GM23338 (cell line): ENCODE data around the gene APBA1.

ENCODE experiments used
- CREB1 ChIP-seq: fragments of 250-450 bp; sonication (Bioruptor Pico); IDR thresholded peaks from 2 replicates; pipeline ENCODE4 v1.5.0; 2020; ENCODE audit warnings: low read depth, mild to moderate bottlenecking, moderate library complexity
- CTCF ChIP-seq, 2 experiments: fragments of 200-600 bp in 1 of 2; sonication (generic) in 1 of 2; conservative IDR thresholded peaks; 2 replicates each; pipeline versions ENCODE4 v1.5.1 to v1.6.1; 2016 to 2017; ENCODE audit warnings: antibody characterized with exemption in 2 of 2, low read depth in 2 of 2, mild to moderate bottlenecking in 2 of 2, moderate library complexity in 1 of 2
- ETS1 ChIP-seq: IDR thresholded peaks from 2 replicates; pipeline ENCODE4 v1.6.1; 2016; ENCODE audit warnings: antibody characterized with exemption
- EZH2 ChIP-seq: fragments of 200-600 bp; sonication (generic); IDR thresholded peaks from one replicate; pipeline ENCODE4 v1.8.0; 2017; ENCODE audit warnings: antibody characterized with exemption, mild to moderate bottlenecking, low read depth; ENCODE audit not compliant: unreplicated experiment
- EZH2phosphoT487 ChIP-seq: fragments of 200-600 bp; sonication (generic); IDR thresholded peaks from one replicate; pipeline ENCODE4 v1.8.1; 2018; ENCODE audit warnings: antibody characterized with exemption; ENCODE audit not compliant: unreplicated experiment
- JUNB ChIP-seq: IDR thresholded peaks from one replicate; pipeline ENCODE4 v1.6.1; 2016; ENCODE audit warnings: antibody characterized with exemption; ENCODE audit not compliant: unreplicated experiment
- NANOG ChIP-seq: IDR thresholded peaks from 2 replicates; pipeline ENCODE4 v1.6.1; 2016; ENCODE audit warnings: antibody characterized with exemption, borderline replicate concordance
- POLR2AphosphoS5 ChIP-seq: IDR thresholded peaks from 2 replicates; pipeline ENCODE4 v1.6.1; 2016; ENCODE audit warnings: antibody characterized with exemption, low read depth
- REST ChIP-seq: IDR thresholded peaks from one replicate; pipeline ENCODE4 v1.6.1; 2018; ENCODE audit warnings: antibody characterized with exemption; ENCODE audit not compliant: unreplicated experiment
- STAT1 ChIP-seq: IDR thresholded peaks from one replicate; pipeline ENCODE4 v1.6.1; 2016; ENCODE audit warnings: antibody characterized with exemption; ENCODE audit not compliant: unreplicated experiment
- ZNF114 ChIP-seq: fragments of 250-450 bp; sonication (Bioruptor Pico); IDR thresholded peaks from 2 replicates; pipeline ENCODE4 v1.5.0; 2020; ENCODE audit warnings: mild to moderate bottlenecking, moderate library complexity
- ZNF331 ChIP-seq: fragments of 250-450 bp; sonication (Bioruptor Pico); IDR thresholded peaks from 2 replicates; pipeline ENCODE4 v1.5.0; 2020; ENCODE audit warnings: low read depth, mild to moderate bottlenecking, moderate library complexity
- ZNF462 ChIP-seq: fragments of 250-450 bp; sonication (Bioruptor Pico); IDR thresholded peaks from 2 replicates; pipeline ENCODE4 v1.5.0; 2020; ENCODE audit warnings: mild to moderate bottlenecking, moderate library complexity

- TF ChIP-seq CTCF (conservative IDR thresholded peaks at IDR 0.05; ENCODE audit: low read depth in 2 of 2) = no peak
- TF ChIP-seq EZH2 = no peak
- no peak for TF ChIP-seq REST
- no peak for TF ChIP-seq CREB1
- TF ChIP-seq JUNB = no peak
- no peak for TF ChIP-seq ZNF462 (CRISPR knock-in tag)
- no peak for TF ChIP-seq POLR2AphosphoS5
- TF ChIP-seq EZH2phosphoT487 = no peak
- no peak for TF ChIP-seq STAT1
- TF ChIP-seq ZNF331 = no peak
- TF ChIP-seq NANOG = no peak
- TF ChIP-seq ZNF114 = no peak
- TF ChIP-seq ETS1 = no peak
These were observed 66.8 kb downstream of the APBA1 start for GRCh38 chr9:69605406-69605805.
